Natural killer cell (primary cell): ENCODE measurements around the gene DLG1. TPM values are rescaled to one million over a fixed set of nuclear protein-coding genes. Genes with fewer than 3 reads are reported as not detected.

Experiments
- ATAC-seq, 3 donors: fragments of 150-1000 bp in 2 of 3; fragments of 200-7000 bp in 1 of 3; cut with Tn5 transposase; 1 replicate in 1 of 3; 2 replicates in 2 of 3; pipeline ENCODE4 v1.10.0; 2021; ENCODE audit warnings: mild to moderate bottlenecking in 2 of 3, moderate library complexity in 2 of 3
- DNase-seq, 2 donors: peaks; one replicate each; pipeline versions ENCODE4 v3.0.0 to v3.0.0-alpha.2; 2013 to 2021; ENCODE audit warnings: mixed read lengths in 1 of 2
- H3K27ac ChIP-seq: one replicate; pipeline ENCODE4 v1.5.1; 2013; ENCODE audit warnings: mild to moderate bottlenecking, low read length
- H3K27me3 ChIP-seq: one replicate; pipeline ENCODE4 v1.6.1; 2013; ENCODE audit warnings: low read length; ENCODE audit not compliant: control insufficient read depth, insufficient read depth
- H3K36me3 ChIP-seq: one replicate; pipeline ENCODE4 v1.6.1; 2013; ENCODE audit warnings: low read length; ENCODE audit not compliant: control insufficient read depth, insufficient read depth
- H3K4me1 ChIP-seq: one replicate; pipeline ENCODE4 v1.6.1; 2013; ENCODE audit warnings: low read length; ENCODE audit not compliant: control insufficient read depth, insufficient read depth
- H3K4me3 ChIP-seq: one replicate; pipeline ENCODE4 v1.5.1; 2013; ENCODE audit warnings: low read length
- H3K9me3 ChIP-seq: one replicate; pipeline ENCODE4 v1.6.1; 2013; ENCODE audit warnings: low read length; ENCODE audit not compliant: control insufficient read depth, insufficient read depth
- H3K27ac Mint-ChIP-seq, 2 donors: one replicate each; pipeline ENCODE4 v1.8.0; 2022; ENCODE audit warnings: mild to moderate bottlenecking in 2 of 2, mixed read lengths in 2 of 2, moderate library complexity in 1 of 2
- H3K27me3 Mint-ChIP-seq, 2 donors: one replicate each; pipeline ENCODE4 v1.8.0; 2022; ENCODE audit warnings: low read depth in 2 of 2, mixed read lengths in 2 of 2
- H3K36me3 Mint-ChIP-seq: one replicate; pipeline ENCODE4 v1.8.0; 2022; ENCODE audit warnings: mixed read lengths
- H3K4me1 Mint-ChIP-seq, 2 donors: one replicate each; pipeline ENCODE4 v1.8.0; 2022; ENCODE audit warnings: mixed read lengths in 2 of 2
- H3K4me3 Mint-ChIP-seq: one replicate; pipeline ENCODE4 v1.8.0; 2022; ENCODE audit warnings: mild to moderate bottlenecking, moderate library complexity, mixed read lengths
- H3K9me3 Mint-ChIP-seq, 2 donors: one replicate each; pipeline ENCODE4 v1.8.0; 2022; ENCODE audit warnings: mixed read lengths in 2 of 2
- WGBS: methylation state at CpG from one replicate; pipeline ENCODE4 v1.1.7; 2013; ENCODE audit warnings: missing lambda C conversion rate; ENCODE audit not compliant: insufficient coverage; 5-methylcytosine and 5-hydroxymethylcytosine counted together
- intact Hi-C: fragments of 100-400 bp; cut with micrococcal nuclease; formaldehyde crosslinking; loops from one replicate; pipeline ENCODE4 v1.14.2; 2022
- total RNA-seq, 4 donors: library from RNA; stranded (reverse); fragments of 120-200 nt in 1 of 4; gene quantifications; one replicate each; pipeline versions ENCODE4 v1.2.3 to v1.2.4, GENCODE V29; 2013 to 2022
- TF ChIP-seq, protein P1 (sequence below): fragments of 200-600 bp; IDR thresholded peaks from one replicate; pipeline ENCODE4 v1.8.0; 2022; ENCODE audit warnings: antibody characterized with exemption

Gene DLG1
- total RNA-seq, 3 donors from 2014 or later (not counting 1 experiment from before 2014, with no cell fraction given): 82.0 to 91.8 (median 89.0) TPM

DNA sequence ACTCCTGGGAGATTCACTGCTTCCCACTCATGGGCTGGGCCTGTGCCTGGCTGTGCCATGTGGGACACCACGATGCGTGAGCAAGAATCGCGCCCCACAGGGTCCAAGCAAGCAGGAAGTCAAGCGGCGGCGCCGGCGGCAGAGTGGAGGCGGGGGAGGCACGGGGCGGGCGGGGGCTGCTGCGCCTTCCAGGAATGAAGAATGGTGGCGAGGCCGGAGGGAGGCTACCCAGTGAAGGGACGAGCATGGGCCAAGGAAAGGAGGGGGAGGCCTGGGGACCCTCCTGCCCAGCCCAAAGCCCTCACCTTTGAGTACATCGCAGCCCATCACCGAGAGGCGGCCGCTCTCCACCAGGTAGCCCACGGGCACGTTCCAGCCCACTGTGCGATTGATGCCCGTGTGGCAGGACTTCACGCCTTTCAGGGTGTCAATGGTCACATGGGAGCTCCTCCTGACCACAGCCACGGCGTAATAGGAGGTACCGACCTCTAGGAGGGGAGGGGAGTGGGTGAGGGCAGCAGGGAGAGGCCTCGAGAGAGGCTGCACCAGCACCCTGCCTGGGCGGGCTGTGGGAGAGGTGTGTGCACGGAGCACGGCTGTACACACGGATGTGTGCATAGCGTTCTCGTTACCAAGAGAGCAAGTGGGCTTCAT is 274.3 kb downstream of the DLG1 start:
- Histone ChIP-seq H3K36me3 (no peaks in the 10 kb centered on the region), H3K27me3 (no peaks in the 10 kb centered on the region), H3K4me3 (no peak overlapping the region), H3K4me1 (peaks cover 39% of the 10 kb centered on the region), H3K9me3 (no peaks in the 10 kb centered on the region), H3K27ac (no peak overlapping the region)
- H3K27me3 Mint-ChIP-seq: peaks cover 0 to 4% of the 10 kb centered on the region in 2 donors
- ATAC-seq: peak in 2 of 3 donors; percentile 30 to 42
- H3K9me3 Mint-ChIP-seq: no peaks in the 10 kb centered on the region
- H3K4me3 Mint-ChIP-seq: peak overlapping the region; percentile 90
- H3K4me1 Mint-ChIP-seq: peaks cover 14 to 29% of the 10 kb centered on the region in 2 donors
- intact Hi-C loops: no loop called here
- H3K36me3 Mint-ChIP-seq: no peaks in the 10 kb centered on the region
- WGBS: 54% methylated on average over 36 of the region's 36 CpGs
- TF ChIP-seq, protein P1, sequence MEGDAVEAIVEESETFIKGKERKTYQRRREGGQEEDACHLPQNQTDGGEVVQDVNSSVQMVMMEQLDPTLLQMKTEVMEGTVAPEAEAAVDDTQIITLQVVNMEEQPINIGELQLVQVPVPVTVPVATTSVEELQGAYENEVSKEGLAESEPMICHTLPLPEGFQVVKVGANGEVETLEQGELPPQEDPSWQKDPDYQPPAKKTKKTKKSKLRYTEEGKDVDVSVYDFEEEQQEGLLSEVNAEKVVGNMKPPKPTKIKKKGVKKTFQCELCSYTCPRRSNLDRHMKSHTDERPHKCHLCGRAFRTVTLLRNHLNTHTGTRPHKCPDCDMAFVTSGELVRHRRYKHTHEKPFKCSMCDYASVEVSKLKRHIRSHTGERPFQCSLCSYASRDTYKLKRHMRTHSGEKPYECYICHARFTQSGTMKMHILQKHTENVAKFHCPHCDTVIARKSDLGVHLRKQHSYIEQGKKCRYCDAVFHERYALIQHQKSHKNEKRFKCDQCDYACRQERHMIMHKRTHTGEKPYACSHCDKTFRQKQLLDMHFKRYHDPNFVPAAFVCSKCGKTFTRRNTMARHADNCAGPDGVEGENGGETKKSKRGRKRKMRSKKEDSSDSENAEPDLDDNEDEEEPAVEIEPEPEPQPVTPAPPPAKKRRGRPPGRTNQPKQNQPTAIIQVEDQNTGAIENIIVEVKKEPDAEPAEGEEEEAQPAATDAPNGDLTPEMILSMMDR: no peak
- DNase-seq: no peak
- peak overlapping the region in 1 of 2 donors; percentile 81 for H3K27ac Mint-ChIP-seq

DNA sequence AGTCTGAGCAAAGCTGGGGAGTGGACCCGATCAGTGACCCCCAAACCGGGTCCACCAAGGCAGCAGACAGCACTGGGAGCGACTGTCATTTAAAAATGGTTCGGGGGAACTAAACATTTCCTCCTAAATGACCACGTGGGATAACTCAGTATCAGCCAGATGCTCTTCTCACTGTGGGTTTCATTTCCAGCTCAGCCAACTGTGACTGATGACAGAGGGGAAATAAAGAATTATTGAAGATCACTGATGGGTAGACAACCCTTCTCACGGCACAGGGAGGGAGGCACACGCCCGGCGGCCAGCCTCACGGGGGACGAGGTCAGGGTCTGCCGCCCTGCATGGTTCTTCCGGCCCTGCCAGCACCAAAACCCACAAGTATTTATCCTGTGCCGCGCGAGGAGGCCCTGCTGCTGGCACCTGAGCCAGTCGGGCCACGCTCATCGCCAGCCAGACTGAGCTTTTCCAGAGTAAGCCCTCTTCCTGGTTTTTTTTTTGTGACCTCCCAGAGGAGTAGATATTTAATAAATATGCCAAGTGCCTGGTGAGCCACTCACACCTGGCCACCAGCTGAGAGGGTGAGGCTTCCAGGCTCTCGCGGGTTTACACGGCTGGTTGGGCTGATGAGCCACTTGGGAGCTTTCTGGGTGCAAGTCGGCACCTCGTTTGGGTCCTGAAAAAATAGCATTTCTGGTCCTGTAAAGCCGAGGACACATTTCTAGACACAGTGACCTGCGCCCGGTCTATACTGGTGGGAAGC is 275.0 kb downstream of the DLG1 start:
- H3K27ac ChIP-seq: no peak overlapping the region
- Mint-ChIP-seq H3K4me3 (peak overlapping the region; percentile 90), H3K27me3 (peaks cover 0 to 4% of the 10 kb centered on the region in 2 donors), H3K27ac (peak overlapping the region; percentile 70 to 81), H3K9me3 (no peaks in the 10 kb centered on the region), H3K36me3 (no peaks in the 10 kb centered on the region), H3K4me1 (peaks cover 14 to 26% of the 10 kb centered on the region in 2 donors)
- peaks cover 32% of the 10 kb centered on the region for H3K4me1 ChIP-seq
- intact Hi-C loops: no loop called here
- DNase-seq (no peak), ATAC-seq (peak; percentile 49 to 67 (median 59))
- peak overlapping the region; percentile 2 for H3K4me3 ChIP-seq
- TF ChIP-seq, protein P1: no peak
- WGBS: 30% methylated on average over 27 of the region's 27 CpGs
- no peaks in the 10 kb centered on the region for H3K36me3 ChIP-seq
- H3K27me3 ChIP-seq: no peaks in the 10 kb centered on the region
- H3K9me3 ChIP-seq: no peaks in the 10 kb centered on the region

DNA sequence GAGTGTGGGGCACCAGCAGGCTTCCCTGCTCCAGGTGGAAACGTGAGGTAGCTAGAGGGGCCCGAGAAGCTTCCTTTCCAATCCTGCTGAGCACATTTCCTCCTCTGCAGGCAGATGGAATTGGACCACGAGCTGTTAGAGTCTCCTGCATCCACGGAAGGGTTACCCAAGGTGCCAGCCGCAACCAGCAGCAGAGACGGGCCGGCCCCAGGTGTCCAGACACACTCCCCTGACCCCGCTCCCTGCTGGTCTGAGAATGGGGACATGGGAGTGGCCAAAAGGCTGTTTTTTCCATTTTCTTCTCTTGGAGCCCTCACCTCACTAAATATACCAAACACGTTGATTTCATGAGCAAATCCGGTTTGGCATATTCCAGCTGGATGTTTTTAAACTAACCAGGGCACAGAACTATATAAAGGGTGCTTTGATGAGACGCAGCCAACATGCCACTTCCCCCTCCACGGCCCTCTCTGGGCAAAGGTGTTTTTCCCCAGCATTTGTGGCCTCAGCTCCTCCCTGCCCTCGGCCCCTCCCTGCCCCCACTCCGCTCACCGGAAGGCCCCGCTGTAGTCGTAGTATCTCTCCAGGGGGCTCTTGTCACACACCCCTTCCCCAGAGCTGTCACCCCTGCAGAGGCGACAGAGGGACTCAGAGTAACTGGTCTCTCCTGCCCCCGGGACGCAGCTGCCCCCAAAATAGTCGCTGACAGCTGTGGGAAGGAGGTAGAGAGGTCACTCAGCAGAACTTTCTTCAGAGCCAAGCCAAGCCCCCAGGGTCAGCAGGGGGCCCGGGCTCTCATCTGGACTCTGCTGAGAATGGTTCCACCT is 275.8 kb downstream of the DLG1 start:
- intact Hi-C loops: no loop called here
- DNase-seq: no peak
- Histone ChIP-seq H3K9me3 (no peaks in the 10 kb centered on the region), H3K36me3 (no peaks in the 10 kb centered on the region), H3K4me3 (no peak overlapping the region), H3K4me1 (peaks cover 29% of the 10 kb centered on the region), H3K27me3 (no peaks in the 10 kb centered on the region), H3K27ac (no peak overlapping the region)
- H3K36me3 Mint-ChIP-seq: no peaks in the 10 kb centered on the region
- H3K9me3 Mint-ChIP-seq: no peaks in the 10 kb centered on the region
- peaks cover 0 to 4% of the 10 kb centered on the region in 2 donors for H3K27me3 Mint-ChIP-seq
- TF ChIP-seq, protein P1: no peak
- peak overlapping the region; percentile 70 to 81 for H3K27ac Mint-ChIP-seq
- peaks cover 14 to 26% of the 10 kb centered on the region in 2 donors for H3K4me1 Mint-ChIP-seq
- peak overlapping the region; percentile 90 for H3K4me3 Mint-ChIP-seq
- 33% methylated on average over 22 of the region's 22 CpGs for whole genome bisulfite sequencing
- no peak for ATAC-seq
